GM12878 (cell line): ENCODE data around the gene SCNN1A. TPM values are rescaled to one million over a fixed set of nuclear protein-coding genes. Genes with fewer than 3 reads are reported as not detected.

ENCODE experiments used
- ATAC-seq: fragments of 200-7000 bp; cut with Tn5 transposase; 3 replicates; pipeline ENCODE4 v1.9.1; 2020; ENCODE audit warnings: mild to moderate bottlenecking, moderate library complexity
- BruUV-seq: library from RNA; stranded (reverse); fragments of 400-500 nt; replicated peaks from 2 replicates; lab custom pipeline; 2021; lab: Mats Ljungman, UMichigan
- CTCF ChIA-PET: fragments of 300-600 bp; sonication (Branson Sonifier 250); formaldehyde crosslinking; extraction: SDS; loops from one replicate; lab custom pipeline; 2021; ENCODE audit warnings: inconsistent platforms; lab: Yijun Ruan, JAX
- POLR2A ChIA-PET: fragments of 350-600 bp; formaldehyde crosslinking; extraction: SDS; loops from one replicate; lab custom pipeline; 2021; ENCODE audit warnings: inconsistent platforms; lab: Charles Lee
- RAD21 ChIA-PET: fragments of 300-600 bp; sonication (Branson Sonifier 250); formaldehyde crosslinking; loops from one replicate; lab custom pipeline; 2023; ENCODE audit warnings: antibody characterized with exemption; ENCODE audit not compliant: unreplicated experiment; lab: Charles Lee
- SMC1A ChIA-PET: fragments of 300-600 bp; sonication (Branson Sonifier 250); formaldehyde crosslinking; loops from one replicate; lab custom pipeline; 2023; ENCODE audit not compliant: unreplicated experiment, uncharacterized antibody; lab: Charles Lee
- DNase-seq: peaks from one replicate; pipeline ENCODE4 v3.0.0-alpha.2; 2011; ENCODE audit warnings: low read depth, low spot score
- FAIRE-seq: peaks from 3 replicates; lab custom pipeline; 2011; peaks lifted over from hg19 to GRCh38; lab: Jason Lieb, UNC
- H2AFZ ChIP-seq: 2 replicates; pipeline ENCODE4 v1.6.0; 2011; ENCODE audit warnings: low read depth, low read length, control low read depth; ENCODE audit not compliant: control insufficient read depth
- H3K27ac ChIP-seq: 2 replicates; pipeline ENCODE4 v1.5.1; 2011; ENCODE audit warnings: control low read depth; ENCODE audit not compliant: control insufficient read depth, insufficient read depth
- H3K27me3 ChIP-seq, 2 experiments: replicated peaks in 1 of 2; 2 replicates each; pipeline versions ENCODE4 v1.6.0 to v1.6.1; 2011; ENCODE audit warnings: low read length in 1 of 2; ENCODE audit not compliant: control insufficient read depth in 2 of 2, insufficient read depth in 2 of 2
- H3K36me3 ChIP-seq, 2 experiments: 2 replicates each; pipeline ENCODE4 v1.5.1; 2011; ENCODE audit warnings: low read length in 1 of 2; ENCODE audit not compliant: control insufficient read depth in 2 of 2, insufficient read depth in 2 of 2
- H3K4me1 ChIP-seq: 2 replicates; pipeline ENCODE4 v1.6.1; 2011; ENCODE audit warnings: mild to moderate bottlenecking, low read length, moderate library complexity, mixed read lengths; ENCODE audit not compliant: control insufficient read depth, insufficient read depth
- H3K4me2 ChIP-seq: 2 replicates; pipeline ENCODE4 v1.6.0; 2011; ENCODE audit warnings: control low read depth; ENCODE audit not compliant: control insufficient read depth, insufficient read depth
- H3K4me3 ChIP-seq: fragments of 200-600 bp; sonication (generic); 2 replicates; pipeline ENCODE4 v1.5.1; 2016
- H3K79me2 ChIP-seq: 2 replicates; pipeline ENCODE4 v1.6.0; 2011; ENCODE audit warnings: low read length; ENCODE audit not compliant: control insufficient read depth, insufficient read depth
- H3K9ac ChIP-seq: 2 replicates; pipeline ENCODE4 v1.8.0; 2011; ENCODE audit warnings: low read length, control low read depth, mixed read lengths; ENCODE audit not compliant: control insufficient read depth, insufficient read depth
- H3K9me3 ChIP-seq: replicated peaks from 3 replicates; pipeline ENCODE4 v1.5.1; 2011; ENCODE audit warnings: mild to moderate bottlenecking, low read length; ENCODE audit not compliant: control insufficient read depth, insufficient read depth
- H4K20me1 ChIP-seq: 2 replicates; pipeline ENCODE4 v1.6.0; 2011; ENCODE audit not compliant: control insufficient read depth, insufficient read depth
- CHD2 ChIP-seq: IDR thresholded peaks from 2 replicates; pipeline ENCODE4 v1.6.1; 2011; ENCODE audit warnings: low read depth, low read length, improper control_type of control experiment, borderline replicate concordance
- ESRRA ChIP-seq: IDR thresholded peaks from 2 replicates; pipeline ENCODE4 v1.6.1; 2012; ENCODE audit warnings: mild to moderate bottlenecking, low read length, improper control_type of control experiment
- EZH2 ChIP-seq: IDR thresholded peaks from 2 replicates; pipeline ENCODE4 v1.6.1; 2012; ENCODE audit warnings: low read depth, mild to moderate bottlenecking, control low read depth, inconsistent platforms, low read length, borderline replicate concordance; ENCODE audit not compliant: control insufficient read depth
- GABPA ChIP-seq: IDR thresholded peaks from 2 replicates; pipeline ENCODE4 v1.6.1; 2014; ENCODE audit warnings: antibody characterized with exemption, low read depth, mild to moderate bottlenecking, inconsistent platforms
- NR2C1 ChIP-seq: fragments of 450-650 bp; IDR thresholded peaks from 2 replicates; pipeline ENCODE4 v1.6.1; 2017; ENCODE audit warnings: antibody characterized with exemption, mild to moderate bottlenecking, moderate library complexity
- NR2F1 ChIP-seq: fragments of 450-650 bp; conservative IDR thresholded peaks from 2 replicates; pipeline ENCODE4 v1.6.1; 2017; ENCODE audit warnings: mild to moderate bottlenecking
- POLR2AphosphoS2 ChIP-seq: IDR thresholded peaks from 2 replicates; pipeline ENCODE4 v1.6.1; 2011; ENCODE audit warnings: low read depth, mild to moderate bottlenecking, low read length, improper control_type of control experiment, moderate library complexity
- POU2F2 ChIP-seq: IDR thresholded peaks from 3 replicates; pipeline ENCODE4 v1.6.1; 2011; ENCODE audit warnings: low read depth, mild to moderate bottlenecking, low read length, borderline replicate concordance
- RAD21 ChIP-seq: IDR thresholded peaks from 2 replicates; pipeline ENCODE4 v1.6.1; 2011; ENCODE audit warnings: mild to moderate bottlenecking, low read depth, low read length, moderate library complexity; ENCODE audit not compliant: insufficient read depth
- RELA ChIP-seq: fragments of 450-650 bp; IDR thresholded peaks from 2 replicates; pipeline ENCODE4 v1.8.0; 2014; ENCODE audit warnings: borderline replicate concordance; ENCODE audit not compliant: partially characterized antibody
- SP1 ChIP-seq: IDR thresholded peaks from one replicate; pipeline ENCODE4 v1.6.1; 2011; ENCODE audit warnings: low read depth, low read length
- TBL1XR1 ChIP-seq: IDR thresholded peaks from 2 replicates; pipeline ENCODE4 v1.6.1; 2012; ENCODE audit warnings: low read depth, low read length, improper control_type of control experiment
- ZNF384 ChIP-seq: IDR thresholded peaks from 2 replicates; pipeline ENCODE4 v1.6.1; 2012; ENCODE audit warnings: low read depth, mild to moderate bottlenecking, low read length, improper control_type of control experiment, borderline replicate concordance
- WGBS: methylation state at CpG from one replicate; pipeline ENCODE4 v1.1.6; 2016; ENCODE audit warnings: low lambda C conversion rate; ENCODE audit not compliant: insufficient replicate concordance, insufficient coverage; ENCODE audit errors: missing lambda C conversion rate; 5-methylcytosine and 5-hydroxymethylcytosine counted together
- in situ Hi-C: fragments of 300-500 bp; cut with MboI; formaldehyde crosslinking; loops from 9 replicates; pipeline ENCODE4 v1.14.3; 2018; ENCODE audit warnings: mixed read lengths
- intact Hi-C: fragments of 100-400 bp; cut with micrococcal nuclease; formaldehyde crosslinking; loops from one replicate; pipeline ENCODE4 v1.14.2; 2022; ENCODE audit not compliant: unreplicated experiment
- polyA plus RNA-seq, 11 experiments: library from polyadenylated mRNA; depleted of rRNA in 4 of 11; unstranded in 6 of 11; stranded (reverse) in 5 of 11; fragments of >200 nt; fragmentation: Nextera tagmentation in 4 of 11; fragmentation: Illumina TruSeq in 1 of 11; extraction: Ambion mirVana in 4 of 11; extraction: Trizol in 1 of 11; gene quantifications; 1 replicate in 1 of 11; 2 replicates in 10 of 11; pipeline versions ENCODE4 v1.2.1 to v1.2.3, GENCODE V29; 2011 to 2016; ENCODE audit warnings: inconsistent platforms in 2 of 11, missing spikeins in 2 of 11, low read depth in 1 of 11
- total RNA-seq, 4 experiments: library from RNA; depleted of rRNA in 3 of 4; stranded (reverse); fragments of >200 nt in 3 of 4; fragmentation: Illumina TruSeq in 1 of 4; extraction: Trizol in 1 of 4; gene quantifications; 2 replicates each; pipeline versions ENCODE4 v1.2.1 to v1.2.3, GENCODE V29; 2013 to 2021
- TF ChIP-seq, protein P1 (sequence below): IDR thresholded peaks from 2 replicates; pipeline ENCODE4 v1.6.1; 2011; ENCODE audit warnings: borderline replicate concordance, low read depth, mild to moderate bottlenecking, moderate library complexity, low read length; ENCODE audit not compliant: insufficient read depth, poor library complexity, severe bottlenecking
- TF ChIP-seq, protein P2 (sequence below): fragments of 450-650 bp; IDR thresholded peaks from 2 replicates; pipeline ENCODE4 v1.6.1; 2017; ENCODE audit warnings: mild to moderate bottlenecking, moderate library complexity

The SCNN1A gene
- total and polyA plus RNA-seq, 10 of the 15 experiments (the other 5 are each of a cell fraction or from before 2014, with no cell fraction given): 0.14 to 0.69 TPM; not detected in 8

DNA sequence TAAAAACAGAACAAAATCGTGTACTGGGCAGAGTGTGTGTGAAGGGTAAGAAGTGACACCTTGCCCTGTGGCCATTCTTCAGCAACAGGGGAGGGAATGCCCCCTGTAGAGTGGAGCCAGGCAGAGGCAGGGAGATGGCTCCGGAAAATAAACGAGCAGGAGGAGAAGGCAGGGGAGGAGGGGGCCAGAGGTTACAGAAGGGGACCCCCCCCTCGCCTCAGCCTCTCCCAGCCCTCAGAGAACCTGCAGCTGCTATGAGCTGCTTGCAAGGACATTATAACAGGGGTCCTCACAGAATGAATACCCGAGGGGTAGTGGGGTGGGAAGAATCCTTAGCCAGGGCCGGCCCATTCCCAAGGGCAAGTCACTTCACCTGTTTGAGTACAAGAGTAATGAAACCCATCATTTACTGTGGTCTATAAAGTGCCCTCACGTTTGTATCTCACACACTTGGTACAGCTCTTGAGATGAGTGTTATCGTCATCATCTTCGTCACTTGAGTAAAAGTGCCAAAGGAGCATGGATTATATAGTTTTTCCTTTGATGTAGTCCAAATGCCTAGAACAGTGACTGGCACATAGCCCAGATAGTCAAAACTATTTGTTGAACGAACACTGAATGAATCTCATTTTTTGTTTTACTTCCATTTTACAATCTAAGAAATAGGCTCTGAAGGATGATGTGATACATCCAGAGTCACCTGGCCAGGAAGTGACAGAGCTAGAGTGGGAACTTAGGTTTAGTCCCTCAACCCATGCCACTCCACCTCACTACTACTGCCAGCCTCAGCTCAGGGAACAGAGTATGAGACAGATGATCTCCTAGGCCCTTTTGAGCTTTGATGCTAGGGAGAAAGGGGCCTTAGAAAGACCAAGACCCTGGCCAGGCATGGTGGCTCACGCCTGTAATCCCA is 14.5 kb downstream of the SCNN1A start:
- ATAC-seq (0 out of 3 replicates have a peak, but pooled peaks have one; percentile 19), DNase-seq (no peak), FAIRE-seq (no peak)
- ChIA-PET POLR2A (interaction anchor here (0.7 kb wide), 1 partner anchor 160 kb away, joined by 3 read pairs; the partner anchor contains the start of gene CD9), SMC1A (no interaction called here), CTCF (interaction anchor here (1.5 to 1.8 kb wide), 2 partner anchors 25 to 105 kb away, joined by 4 to 5 read pairs; no protein-coding TSS in a partner anchor), RAD21 (interaction anchor here (0.9 kb wide), 1 partner anchor 15 kb away, joined by 3 read pairs; no protein-coding TSS in a partner anchor)
- no peak overlapping the region for H3K4me2 ChIP-seq
- H4K20me1 ChIP-seq: no peaks in the 10 kb centered on the region
- no peak overlapping the region for H3K27ac ChIP-seq
- H3K4me1 ChIP-seq: no peaks in the 10 kb centered on the region; the same call in 1 of the 2 replicates
- no peaks in the 10 kb centered on the region; a peak in 1 of 4 replicates for H3K27me3 ChIP-seq
- H3K36me3 ChIP-seq: no peaks in the 10 kb centered on the region
- in situ Hi-C loops: no loop called here
- H3K9me3 ChIP-seq: no peaks in the 10 kb centered on the region
- 21% methylated on average over 11 of the region's 11 CpGs for WGBS
- H3K79me2 ChIP-seq: no peaks in the 10 kb centered on the region
- TF ChIP-seq NR2F1 (no peak), RAD21 (no peak), ESRRA (no peak), RELA (no peak), EZH2 (no peak), GABPA (no peak), TBL1XR1 (no peak), POLR2AphosphoS2 (no peak), ZNF384 (no peak), SP1 (no peak), CHD2 (no peak), NR2C1 (no peak), POU2F2 (no peak)
- TF ChIP-seq, protein P1, sequence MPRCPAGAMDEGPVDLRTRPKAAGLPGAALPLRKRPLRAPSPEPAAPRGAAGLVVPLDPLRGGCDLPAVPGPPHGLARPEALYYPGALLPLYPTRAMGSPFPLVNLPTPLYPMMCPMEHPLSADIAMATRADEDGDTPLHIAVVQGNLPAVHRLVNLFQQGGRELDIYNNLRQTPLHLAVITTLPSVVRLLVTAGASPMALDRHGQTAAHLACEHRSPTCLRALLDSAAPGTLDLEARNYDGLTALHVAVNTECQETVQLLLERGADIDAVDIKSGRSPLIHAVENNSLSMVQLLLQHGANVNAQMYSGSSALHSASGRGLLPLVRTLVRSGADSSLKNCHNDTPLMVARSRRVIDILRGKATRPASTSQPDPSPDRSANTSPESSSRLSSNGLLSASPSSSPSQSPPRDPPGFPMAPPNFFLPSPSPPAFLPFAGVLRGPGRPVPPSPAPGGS: no peak
- TF ChIP-seq, protein P2, sequence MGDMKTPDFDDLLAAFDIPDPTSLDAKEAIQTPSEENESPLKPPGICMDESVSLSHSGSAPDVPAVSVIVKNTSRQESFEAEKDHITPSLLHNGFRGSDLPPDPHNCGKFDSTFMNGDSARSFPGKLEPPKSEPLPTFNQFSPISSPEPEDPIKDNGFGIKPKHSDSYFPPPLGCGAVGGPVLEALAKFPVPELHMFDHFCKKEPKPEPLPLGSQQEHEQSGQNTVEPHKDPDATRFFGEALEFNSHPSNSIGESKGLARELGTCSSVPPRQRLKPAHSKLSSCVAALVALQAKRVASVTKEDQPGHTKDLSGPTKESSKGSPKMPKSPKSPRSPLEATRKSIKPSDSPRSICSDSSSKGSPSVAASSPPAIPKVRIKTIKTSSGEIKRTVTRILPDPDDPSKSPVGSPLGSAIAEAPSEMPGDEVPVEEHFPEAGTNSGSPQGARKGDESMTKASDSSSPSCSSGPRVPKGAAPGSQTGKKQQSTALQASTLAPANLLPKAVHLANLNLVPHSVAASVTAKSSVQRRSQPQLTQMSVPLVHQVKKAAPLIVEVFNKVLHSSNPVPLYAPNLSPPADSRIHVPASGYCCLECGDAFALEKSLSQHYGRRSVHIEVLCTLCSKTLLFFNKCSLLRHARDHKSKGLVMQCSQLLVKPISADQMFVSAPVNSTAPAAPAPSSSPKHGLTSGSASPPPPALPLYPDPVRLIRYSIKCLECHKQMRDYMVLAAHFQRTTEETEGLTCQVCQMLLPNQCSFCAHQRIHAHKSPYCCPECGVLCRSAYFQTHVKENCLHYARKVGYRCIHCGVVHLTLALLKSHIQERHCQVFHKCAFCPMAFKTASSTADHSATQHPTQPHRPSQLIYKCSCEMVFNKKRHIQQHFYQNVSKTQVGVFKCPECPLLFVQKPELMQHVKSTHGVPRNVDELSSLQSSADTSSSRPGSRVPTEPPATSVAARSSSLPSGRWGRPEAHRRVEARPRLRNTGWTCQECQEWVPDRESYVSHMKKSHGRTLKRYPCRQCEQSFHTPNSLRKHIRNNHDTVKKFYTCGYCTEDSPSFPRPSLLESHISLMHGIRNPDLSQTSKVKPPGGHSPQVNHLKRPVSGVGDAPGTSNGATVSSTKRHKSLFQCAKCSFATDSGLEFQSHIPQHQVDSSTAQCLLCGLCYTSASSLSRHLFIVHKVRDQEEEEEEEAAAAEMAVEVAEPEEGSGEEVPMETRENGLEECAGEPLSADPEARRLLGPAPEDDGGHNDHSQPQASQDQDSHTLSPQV: no peak
- H3K9ac ChIP-seq: no peak overlapping the region
- BruUV-seq: no TSS peak
- intact Hi-C loops: no loop called here
- no peak overlapping the region for H3K4me3 ChIP-seq
- H2AFZ ChIP-seq: no peak overlapping the region
